Suprapubic skin (tissue), 4 donors: ENCODE data around the gene PRICKLE1. TPM values are rescaled to one million over a fixed set of nuclear protein-coding genes. Genes with fewer than 3 reads are reported as not detected.

Experiments used
- DNase-seq, 2 donors: peaks; one replicate each; pipeline ENCODE4 v3.0.0-alpha.2; 2019; ENCODE audit warnings: low spot score in 2 of 2
- H3K27ac ChIP-seq: fragments of 200-600 bp; sonication (generic); one replicate; pipeline ENCODE4 v1.5.1; 2019
- H3K27me3 ChIP-seq: fragments of 200-600 bp; sonication (generic); one replicate; pipeline ENCODE4 v1.5.1; 2019
- H3K36me3 ChIP-seq: fragments of 200-600 bp; sonication (generic); one replicate; pipeline ENCODE4 v1.5.1; 2019
- H3K4me1 ChIP-seq: fragments of 200-600 bp; sonication (generic); one replicate; pipeline ENCODE4 v1.5.1; 2019
- H3K4me3 ChIP-seq: fragments of 200-600 bp; sonication (generic); one replicate; pipeline ENCODE4 v1.5.1; 2019; ENCODE audit warnings: mild to moderate bottlenecking
- H3K9me3 ChIP-seq: fragments of 200-600 bp; sonication (generic); one replicate; pipeline ENCODE4 v1.5.1; 2019
- CTCF ChIP-seq, 2 donors: fragments of 200-600 bp in 1 of 2; fragments of 450-650 bp in 1 of 2; sonication (generic) in 1 of 2; IDR thresholded peaks; one replicate each; pipeline ENCODE4 v1.5.1; 2016 to 2019; ENCODE audit warnings: antibody characterized with exemption in 2 of 2, mild to moderate bottlenecking in 1 of 2, moderate library complexity in 1 of 2
- EP300 ChIP-seq: sonication (generic); formaldehyde crosslinking; IDR thresholded peaks from one replicate; pipeline ENCODE4 v1.6.1; 2017; ENCODE audit warnings: antibody characterized with exemption
- POLR2A ChIP-seq, 2 donors: fragments of 450-650 bp; IDR thresholded peaks; one replicate each; pipeline ENCODE4 v1.6.1; 2017; ENCODE audit warnings: antibody characterized with exemption in 2 of 2, mild to moderate bottlenecking in 2 of 2, moderate library complexity in 2 of 2
- POLR2AphosphoS5 ChIP-seq, 3 donors: sonication (generic); formaldehyde crosslinking; IDR thresholded peaks; one replicate each; pipeline ENCODE4 v1.6.1; 2017; ENCODE audit warnings: antibody characterized with exemption in 3 of 3
- WGBS: methylation state at CpG from one replicate; pipeline ENCODE4 v1.1.5; 2018; 5-methylcytosine and 5-hydroxymethylcytosine counted together
- total RNA-seq, 4 donors: library from RNA; depleted of rRNA; stranded (reverse); fragments of >200 nt; gene quantifications; one replicate each; pipeline ENCODE4 v1.1.0, GENCODE V29; 2016

Gene PRICKLE1
- total RNA-seq, 4 donors from 2014 or later, result 5.8 to 18.9 (median 6.9) TPM

DNA sequence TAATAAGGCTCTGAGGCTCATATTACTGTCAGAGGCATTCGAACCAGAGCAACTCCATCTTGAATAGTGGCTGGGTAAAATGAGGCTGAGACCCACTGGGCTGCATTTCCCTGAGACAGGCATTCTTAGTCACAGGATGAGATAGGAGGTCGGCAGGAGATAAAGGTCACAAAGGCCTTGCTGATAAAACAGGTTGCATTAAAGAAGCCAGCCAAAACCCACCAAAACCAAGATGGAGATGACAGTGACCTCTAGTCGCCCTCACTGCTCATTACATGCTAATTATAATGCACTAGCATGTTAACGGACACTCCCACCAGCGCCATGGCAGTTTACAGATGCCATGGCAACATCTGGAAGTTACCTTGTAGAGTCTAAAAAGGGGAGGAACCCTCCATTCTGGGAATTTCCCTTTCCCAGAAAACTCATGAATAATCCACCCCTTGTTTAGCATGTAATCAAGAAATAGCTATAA, 18.1 kb upstream of the PRICKLE1 start:
- Histone ChIP-seq H3K27me3 (no peaks in the 10 kb centered on the region), H3K36me3 (no peaks in the 10 kb centered on the region), H3K27ac (no peak overlapping the region), H3K4me3 (no peak overlapping the region), H3K4me1 (peaks cover 4% of the 10 kb centered on the region), H3K9me3 (no peaks in the 10 kb centered on the region)
- no peak for DNase-seq
- TF ChIP-seq POLR2AphosphoS5 (IDR thresholded peaks at IDR 0.05) (no peak), POLR2A (IDR thresholded peaks at IDR 0.05) (no peak), EP300 (no peak), CTCF (IDR thresholded peaks at IDR 0.05) (no peak)
- 94% methylated on average over 4 of the region's 5 CpGs for WGBS

DNA sequence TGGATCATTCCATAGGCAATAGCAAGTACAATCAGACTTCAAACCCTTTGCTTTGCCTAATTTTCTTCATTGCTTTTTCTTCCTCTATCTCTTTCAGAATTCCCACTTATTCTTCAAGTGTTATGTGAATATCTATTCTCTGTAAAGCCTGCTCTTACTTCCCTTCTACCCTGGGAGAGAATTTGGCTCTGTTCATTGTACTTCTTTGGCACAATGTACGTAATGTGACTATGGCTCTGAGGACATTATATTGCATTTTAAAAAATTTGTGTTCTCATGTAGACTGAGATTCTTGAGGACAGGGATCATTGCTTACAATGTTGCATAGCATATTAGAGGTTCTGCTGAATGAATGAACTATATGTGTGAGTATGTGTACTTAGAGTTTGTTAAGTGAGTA, 16.9 kb upstream of the PRICKLE1 start:
- Histone ChIP-seq H3K27me3 (no peaks in the 10 kb centered on the region), H3K36me3 (no peaks in the 10 kb centered on the region), H3K4me1 (peaks cover under 1% of the 10 kb centered on the region), H3K4me3 (no peak overlapping the region), H3K27ac (no peak overlapping the region), H3K9me3 (no peaks in the 10 kb centered on the region)
- TF ChIP-seq CTCF (IDR thresholded peaks at IDR 0.05), result no peak
- TF ChIP-seq POLR2AphosphoS5 (IDR thresholded peaks at IDR 0.05), result no peak
- TF ChIP-seq POLR2A (IDR thresholded peaks at IDR 0.05), result no peak
- TF ChIP-seq EP300, result no peak
- no peak for DNase-seq
- 82% methylated on average over 1 of the region's 1 CpG for WGBS

DNA sequence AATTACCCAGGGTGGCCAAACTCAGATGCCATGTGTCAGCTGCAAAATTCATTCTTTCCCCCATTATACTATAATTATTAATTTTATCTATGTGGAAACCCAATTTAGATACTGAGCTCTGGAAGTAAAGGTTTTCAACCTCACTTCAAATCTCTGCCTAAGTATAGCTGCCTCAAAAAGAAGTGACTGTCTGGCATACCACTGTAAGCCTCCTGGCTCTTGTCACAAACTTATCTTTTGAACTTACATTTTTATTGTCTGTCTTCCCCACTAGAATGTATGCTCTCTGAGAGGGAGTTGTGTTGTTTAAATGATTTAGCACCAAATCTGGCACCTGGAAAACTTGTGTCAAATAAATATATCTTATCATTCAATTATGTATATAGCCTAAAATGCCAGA, 16.1 kb upstream of the PRICKLE1 start:
- no peak for TF ChIP-seq POLR2A (IDR thresholded peaks at IDR 0.05)
- Histone ChIP-seq H3K27ac (no peak overlapping the region), H3K27me3 (no peaks in the 10 kb centered on the region), H3K4me3 (no peak overlapping the region), H3K9me3 (no peaks in the 10 kb centered on the region), H3K4me1 (no peaks in the 10 kb centered on the region), H3K36me3 (no peaks in the 10 kb centered on the region)
- no peak for DNase-seq

DNA sequence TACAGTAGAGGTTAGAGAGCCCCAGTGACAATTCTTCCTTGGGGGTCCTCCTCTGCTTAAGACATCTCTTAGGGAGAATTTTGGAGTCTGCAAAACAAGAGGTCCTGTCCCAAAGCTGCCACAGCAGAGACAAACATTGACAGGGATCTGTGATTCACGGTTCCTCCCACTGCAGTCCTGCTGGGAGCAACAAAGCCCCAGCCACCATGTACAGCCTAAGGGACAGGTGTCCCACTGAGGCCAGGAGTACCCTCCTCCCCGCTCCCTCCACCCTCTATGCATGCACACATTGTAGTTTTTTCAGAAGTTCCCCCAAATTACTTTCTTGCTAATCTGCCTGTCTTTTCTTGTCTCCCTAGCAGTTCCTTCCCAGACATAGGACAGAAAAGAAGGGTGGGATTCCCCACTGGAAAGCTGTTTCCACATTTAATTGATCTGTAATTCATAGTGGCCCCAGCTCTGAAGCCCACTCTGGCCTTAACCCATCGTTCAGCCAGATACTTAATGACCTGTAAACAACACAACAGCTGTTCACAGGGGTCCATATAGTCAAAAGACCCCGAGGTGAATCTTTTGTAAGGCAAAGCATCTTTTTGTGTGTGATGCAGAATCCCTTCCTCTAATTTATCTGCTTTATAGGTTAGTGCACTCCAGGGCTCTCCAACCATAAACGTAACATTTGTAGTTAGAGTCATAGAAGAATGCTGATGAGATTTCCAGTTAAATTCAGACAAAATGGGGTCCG, 13.9 kb upstream of the PRICKLE1 start:
- no peak for TF ChIP-seq POLR2AphosphoS5 (IDR thresholded peaks at IDR 0.05)
- TF ChIP-seq EP300, result no peak
- TF ChIP-seq CTCF (IDR thresholded peaks at IDR 0.05), result no peak
- no peak for TF ChIP-seq POLR2A (IDR thresholded peaks at IDR 0.05)
- H3K27ac ChIP-seq, result no peak overlapping the region
- WGBS, result 66% methylated on average over 6 of the region's 6 CpGs
- no peaks in the 10 kb centered on the region for H3K4me1 ChIP-seq
- no peak overlapping the region for H3K4me3 ChIP-seq
- no peaks in the 10 kb centered on the region for H3K36me3 ChIP-seq
- H3K27me3 ChIP-seq, result no peaks in the 10 kb centered on the region
- no peak for DNase-seq
- no peaks in the 10 kb centered on the region for H3K9me3 ChIP-seq

DNA sequence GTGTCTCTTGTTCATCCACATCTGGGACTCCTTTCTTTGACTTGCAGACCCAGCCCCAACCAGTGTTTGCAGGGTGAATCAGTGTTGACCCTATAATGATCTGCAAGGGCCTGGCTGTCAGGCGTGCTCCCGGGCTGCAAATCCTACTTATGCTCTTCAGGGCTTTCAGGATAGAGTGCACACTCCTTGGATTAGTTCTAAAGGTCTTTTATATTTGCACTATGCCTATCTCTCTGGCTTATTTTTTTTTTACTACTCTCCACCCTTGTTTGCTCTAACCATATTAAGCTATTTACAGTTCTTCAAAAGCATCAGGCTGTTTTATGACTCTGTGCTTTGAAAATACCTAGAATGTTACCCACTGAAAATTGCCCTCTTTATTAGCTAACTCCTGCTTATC, 4.3 kb upstream of the PRICKLE1 start:
- TF ChIP-seq POLR2AphosphoS5 (IDR thresholded peaks at IDR 0.05) (no peak), EP300 (no peak), CTCF (IDR thresholded peaks at IDR 0.05) (no peak), POLR2A (IDR thresholded peaks at IDR 0.05) (no peak)
- WGBS, result 81% methylated on average over 2 of the region's 2 CpGs
- Histone ChIP-seq H3K27ac (no peak overlapping the region), H3K4me1 (peaks cover 14% of the 10 kb centered on the region), H3K4me3 (no peak overlapping the region), H3K36me3 (no peaks in the 10 kb centered on the region), H3K9me3 (no peaks in the 10 kb centered on the region), H3K27me3 (no peaks in the 10 kb centered on the region)
- no peak for DNase-seq
